NB4 (cell line): ENCODE data around the gene TRPC1.

Experiments
- CTCF ChIP-seq: IDR thresholded peaks from one replicate; pipeline ENCODE4 v1.5.1; 2012; ENCODE audit warnings: low read depth, low read length
- MYC ChIP-seq: IDR thresholded peaks from 2 replicates; pipeline ENCODE4 v1.6.1; 2011; ENCODE audit warnings: low read depth, low read length
- POLR2A ChIP-seq: IDR thresholded peaks from 2 replicates; pipeline ENCODE4 v1.6.1; 2011; ENCODE audit warnings: mild to moderate bottlenecking; ENCODE audit not compliant: insufficient read length; ENCODE audit errors: extremely low read depth

GRCh38 chr3:142815803-142816202, 92.0 kb downstream of the TRPC1 start:
- TF ChIP-seq CTCF = no peak
- no peak for TF ChIP-seq POLR2A
- TF ChIP-seq MYC = no peak
